ENCODE data around the gene NOXO1. TPM values are rescaled to one million over a fixed set of nuclear protein-coding genes. Genes with fewer than 3 reads are reported as not detected.
A peak's percentile ranks its signal among the peaks of the same experiment; 100 is the strongest.

Gene NOXO1
- polyA plus RNA-seq, 2 donors = 2.7 to 9.3 TPM

GRCh38 chr16:1976216-1976520, 5.1 kb downstream of the NOXO1 start:
- H3K9me3 ChIP-seq (ENCODE audit: control insufficient read depth in 2 of 2, insufficient read depth in 1 of 2, low read depth in 1 of 2, low read length in 1 of 2) = no peaks in the 10 kb centered on the region
- no peak overlapping the region for H3K27ac ChIP-seq (ENCODE audit: low read depth in 2 of 2, low read length in 1 of 2)

DNA sequence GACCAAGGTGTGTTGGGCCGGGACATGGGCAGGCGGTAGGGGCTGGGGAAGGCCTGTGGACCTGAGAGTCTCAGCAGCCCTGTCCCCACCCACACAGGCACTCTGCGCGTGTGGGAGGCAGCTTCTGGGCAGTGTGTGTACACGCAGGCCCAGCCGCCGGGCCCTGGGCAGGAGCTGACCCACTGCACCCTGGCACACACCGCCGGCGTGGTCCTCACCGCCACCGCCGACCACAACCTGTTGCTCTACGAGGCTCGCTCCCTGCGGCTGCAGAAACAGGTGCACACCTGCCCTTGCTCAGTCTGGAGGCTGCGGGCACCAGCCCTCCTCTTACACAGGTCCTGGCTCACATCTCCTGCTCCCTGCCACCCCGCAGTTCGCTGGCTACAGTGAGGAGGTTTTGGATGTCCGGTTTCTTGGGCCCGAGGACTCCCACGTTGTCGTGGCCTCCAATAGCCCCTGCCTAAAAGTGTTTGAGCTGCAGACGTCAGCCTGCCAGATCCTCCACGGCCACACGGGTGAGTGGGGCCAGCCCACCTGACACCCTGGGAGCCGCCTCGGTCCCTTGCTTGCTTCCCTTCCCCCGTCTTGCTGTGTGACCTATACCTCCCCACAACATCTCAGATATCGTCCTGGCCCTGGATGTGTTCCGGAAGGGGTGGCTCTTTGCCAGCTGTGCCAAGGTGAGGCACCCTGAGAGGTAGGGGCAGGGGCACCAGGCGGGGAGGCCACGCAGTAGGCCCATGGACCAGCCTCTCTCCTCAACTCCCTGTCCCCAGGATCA, 5.6 kb downstream of the NOXO1 start:
- no peaks in the 10 kb centered on the region for H3K9me3 ChIP-seq (ENCODE audit: control insufficient read depth in 2 of 2, insufficient read depth in 1 of 2, low read depth in 1 of 2, low read length in 1 of 2)
- peaks cover 0 to 3% of the 10 kb centered on the region in 2 donors for H3K27me3 ChIP-seq (ENCODE audit: control insufficient read depth in 1 of 2, insufficient read depth in 2 of 2, low read length in 2 of 2)
- H3K36me3 ChIP-seq (ENCODE audit: control insufficient read depth in 2 of 2, insufficient read depth in 2 of 2, low read length in 1 of 2) = peaks cover 5 to 47% of the 10 kb centered on the region in 2 donors
- H3K27ac ChIP-seq (ENCODE audit: low read depth in 2 of 2, low read length in 1 of 2) = no peak overlapping the region
- H3K4me1 ChIP-seq (ENCODE audit: control insufficient read depth in 2 of 2, insufficient read depth in 2 of 2, low read length in 1 of 2) = peaks cover 4 to 44% of the 10 kb centered on the region in 2 donors
- WGBS, 2 donors = 90 to 91% methylated on average over 31 to 33 of the region's 33 CpGs
- H3K4me3 ChIP-seq (ENCODE audit: low read depth in 1 of 2, low read length in 2 of 2) = no peak overlapping the region

More at GRCh38 chr16:1976216-1976520, 5.1 kb downstream of the NOXO1 start:
- WGBS, 2 donors = 90 to 91% methylated on average over 8 of the region's 8 CpGs
- no peak overlapping the region for H3K4me3 ChIP-seq (ENCODE audit: low read depth in 1 of 2, low read length in 2 of 2)
- peaks cover 5 to 47% of the 10 kb centered on the region in 2 donors for H3K36me3 ChIP-seq (ENCODE audit: control insufficient read depth in 2 of 2, insufficient read depth in 2 of 2, low read length in 1 of 2)
- peaks cover 0 to 8% of the 10 kb centered on the region in 2 donors for H3K27me3 ChIP-seq (ENCODE audit: control insufficient read depth in 1 of 2, insufficient read depth in 2 of 2, low read length in 2 of 2)
- H3K4me1 ChIP-seq (ENCODE audit: control insufficient read depth in 2 of 2, insufficient read depth in 2 of 2, low read length in 1 of 2) = peaks cover 4 to 40% of the 10 kb centered on the region in 2 donors

- WGBS, 2 donors = 92% methylated on average over 37 to 42 of the region's 42 CpGs
- Histone ChIP-seq H3K27ac (ENCODE audit: low read depth in 2 of 2, low read length in 1 of 2) (no peak overlapping the region), H3K4me1 (ENCODE audit: control insufficient read depth in 2 of 2, insufficient read depth in 2 of 2, low read length in 1 of 2) (peaks cover 4 to 32% of the 10 kb centered on the region in 2 donors), H3K9me3 (ENCODE audit: control insufficient read depth in 2 of 2, insufficient read depth in 1 of 2, low read depth in 1 of 2, low read length in 1 of 2) (no peaks in the 10 kb centered on the region), H3K36me3 (ENCODE audit: control insufficient read depth in 2 of 2, insufficient read depth in 2 of 2, low read length in 1 of 2) (peaks cover 5 to 47% of the 10 kb centered on the region in 2 donors), H3K4me3 (ENCODE audit: low read depth in 1 of 2, low read length in 2 of 2) (no peak overlapping the region), H3K27me3 (ENCODE audit: control insufficient read depth in 1 of 2, insufficient read depth in 2 of 2, low read length in 2 of 2) (peaks cover 0 to 2% of the 10 kb centered on the region in 2 donors)
Observed at GRCh38 chr16:1974157-1975070, 6.9 kb downstream of the NOXO1 start.

GRCh38 chr16:1973461-1974156, 7.7 kb downstream of the NOXO1 start:
- no peak overlapping the region for H3K27ac ChIP-seq (ENCODE audit: low read depth in 2 of 2, low read length in 1 of 2)
- H3K27me3 ChIP-seq (ENCODE audit: control insufficient read depth in 1 of 2, insufficient read depth in 2 of 2, low read length in 2 of 2) = peaks cover 0 to 2% of the 10 kb centered on the region in 2 donors
- peaks cover 4 to 30% of the 10 kb centered on the region in 2 donors for H3K4me1 ChIP-seq (ENCODE audit: control insufficient read depth in 2 of 2, insufficient read depth in 2 of 2, low read length in 1 of 2)
- WGBS, 2 donors = 89 to 93% methylated on average over 15 to 16 of the region's 16 CpGs
- no peaks in the 10 kb centered on the region for H3K9me3 ChIP-seq (ENCODE audit: control insufficient read depth in 2 of 2, insufficient read depth in 1 of 2, low read depth in 1 of 2, low read length in 1 of 2)
- H3K4me3 ChIP-seq (ENCODE audit: low read depth in 1 of 2, low read length in 2 of 2) = no peak overlapping the region
- peaks cover 5 to 45% of the 10 kb centered on the region in 2 donors for H3K36me3 ChIP-seq (ENCODE audit: control insufficient read depth in 2 of 2, insufficient read depth in 2 of 2, low read length in 1 of 2)

- Histone ChIP-seq H3K27ac (ENCODE audit: low read depth in 2 of 2, low read length in 1 of 2) (peak overlapping the region; percentile 97 to 99), H3K9me3 (ENCODE audit: control insufficient read depth in 2 of 2, insufficient read depth in 1 of 2, low read depth in 1 of 2, low read length in 1 of 2) (no peaks in the 10 kb centered on the region), H3K4me1 (ENCODE audit: control insufficient read depth in 2 of 2, insufficient read depth in 2 of 2, low read length in 1 of 2) (peaks cover 4 to 19% of the 10 kb centered on the region in 2 donors), H3K27me3 (ENCODE audit: control insufficient read depth in 1 of 2, insufficient read depth in 2 of 2, low read length in 2 of 2) (peaks cover 0 to 2% of the 10 kb centered on the region in 2 donors), H3K36me3 (ENCODE audit: control insufficient read depth in 2 of 2, insufficient read depth in 2 of 2, low read length in 1 of 2) (peaks cover 0 to 34% of the 10 kb centered on the region in 2 donors), H3K4me3 (ENCODE audit: low read depth in 1 of 2, low read length in 2 of 2) (peak overlapping the region; percentile 89 to 100)
- WGBS, 2 donors = 2% methylated on average over 22 of the region's 22 CpGs
Observed at GRCh38 chr16:1972490-1972877, 8.8 kb downstream of the NOXO1 start.

- peaks cover 0 to 30% of the 10 kb centered on the region in 2 donors for H3K36me3 ChIP-seq (ENCODE audit: control insufficient read depth in 2 of 2, insufficient read depth in 2 of 2, low read length in 1 of 2)
- H3K4me1 ChIP-seq (ENCODE audit: control insufficient read depth in 2 of 2, insufficient read depth in 2 of 2, low read length in 1 of 2) = peaks cover 4 to 14% of the 10 kb centered on the region in 2 donors
- peaks cover 0 to under 1% of the 10 kb centered on the region in 2 donors for H3K27me3 ChIP-seq (ENCODE audit: control insufficient read depth in 1 of 2, insufficient read depth in 2 of 2, low read length in 2 of 2)
- no peaks in the 10 kb centered on the region for H3K9me3 ChIP-seq (ENCODE audit: control insufficient read depth in 2 of 2, insufficient read depth in 1 of 2, low read depth in 1 of 2, low read length in 1 of 2)
- 0 to 1% methylated on average over 78 of the region's 78 CpGs for WGBS, 2 donors
- peak within 1 kb of the TSS; percentile 97 to 99 for H3K27ac ChIP-seq (ENCODE audit: low read depth in 2 of 2, low read length in 1 of 2)
- H3K4me3 ChIP-seq (ENCODE audit: low read depth in 1 of 2, low read length in 2 of 2) = peak within 1 kb of the TSS; percentile 89 to 100
Observed at GRCh38 chr16:1971796-1972489, 9.3 kb downstream of the NOXO1 start, which contains the start of gene TBL3. Gene TBL3, plus strand, starts transcription at chr16:1972053. Its CDS starts 112 bp downstream, at chr16:1972165.

- Histone ChIP-seq H3K36me3 (ENCODE audit: control insufficient read depth in 2 of 2, insufficient read depth in 2 of 2, low read length in 1 of 2) (peaks cover 0 to 2% of the 10 kb centered on the region in 2 donors), H3K9me3 (ENCODE audit: control insufficient read depth in 2 of 2, insufficient read depth in 1 of 2, low read depth in 1 of 2, low read length in 1 of 2) (no peaks in the 10 kb centered on the region), H3K27ac (ENCODE audit: low read depth in 2 of 2, low read length in 1 of 2) (no peak overlapping the region), H3K4me1 (ENCODE audit: control insufficient read depth in 2 of 2, insufficient read depth in 2 of 2, low read length in 1 of 2) (peaks cover 1 to 19% of the 10 kb centered on the region in 2 donors), H3K27me3 (ENCODE audit: control insufficient read depth in 1 of 2, insufficient read depth in 2 of 2, low read length in 2 of 2) (no peaks in the 10 kb centered on the region), H3K4me3 (ENCODE audit: low read depth in 1 of 2, low read length in 2 of 2) (no peak overlapping the region)
- 89 to 90% methylated on average over 41 of the region's 41 CpGs for WGBS, 2 donors
Observed at GRCh38 chr16:1968146-1968953, 12.9 kb downstream of the NOXO1 start.

- H3K4me1 ChIP-seq (ENCODE audit: control insufficient read depth in 2 of 2, insufficient read depth in 2 of 2, low read length in 1 of 2) = peaks cover 0 to 15% of the 10 kb centered on the region in 2 donors
Observed at GRCh38 chr16:1966460-1966859, 14.8 kb downstream of the NOXO1 start, which contains the start of gene RNF151. Gene RNF151, plus strand, starts transcription at chr16:1966856. Its CDS starts 26 bp downstream, at chr16:1966882.

More at GRCh38 chr16:1966460-1966859, 14.8 kb downstream of the NOXO1 start, which contains the start of gene RNF151:
- Histone ChIP-seq H3K9me3 (ENCODE audit: control insufficient read depth in 2 of 2, insufficient read depth in 1 of 2, low read depth in 1 of 2, low read length in 1 of 2) (no peaks in the 10 kb centered on the region), H3K27me3 (ENCODE audit: control insufficient read depth in 1 of 2, insufficient read depth in 2 of 2, low read length in 2 of 2) (no peaks in the 10 kb centered on the region), H3K36me3 (ENCODE audit: control insufficient read depth in 2 of 2, insufficient read depth in 2 of 2, low read length in 1 of 2) (peaks cover 2 to 16% of the 10 kb centered on the region in 2 donors), H3K4me3 (ENCODE audit: low read depth in 1 of 2, low read length in 2 of 2) (peak within 1 kb of the TSS; percentile 68 to 89), H3K27ac (ENCODE audit: low read depth in 2 of 2, low read length in 1 of 2) (peak within 1 kb of the TSS in 1 of 2 donors; percentile 93)
- 93 to 96% methylated on average over 6 of the region's 6 CpGs for WGBS, 2 donors
